Measurements from ENCODE around the gene PEPD.

Gene PEPD

GRCh38 chr19:33459222-33460090 lies 62.1 kb downstream of the PEPD start:
- WGBS = 95% methylated on average over 23 of the region's 23 CpGs
- H4K8ac ChIP-seq (ENCODE audit: low read length) = no peak overlapping the region
- no peaks in the 10 kb centered on the region for H3K79me1 ChIP-seq (replicated peaks; ENCODE audit: low read length, poor library complexity, severe bottlenecking)
- H2BK5ac ChIP-seq (ENCODE audit: low read depth, low read length, poor library complexity, severe bottlenecking) = no peak overlapping the region
- H3K27me3 ChIP-seq (ENCODE audit: control insufficient read depth in 1 of 2, insufficient read depth in 1 of 2, low read length in 2 of 2) = no peaks in the 10 kb centered on the region
- no peak overlapping the region for H3K27ac ChIP-seq (ENCODE audit: low read length, poor library complexity, severe bottlenecking)
- peaks cover 38 to 46% of the 10 kb centered on the region in 2 experiments for H3K36me3 ChIP-seq (ENCODE audit: control insufficient read depth in 1 of 2, insufficient read depth in 2 of 2, low read depth in 1 of 2, low read length in 2 of 2)
- no peak for DNase-seq
- no peak overlapping the region for H3K23ac ChIP-seq (ENCODE audit: low read length in 2 of 2)
- H3K4me3 ChIP-seq (ENCODE audit: insufficient read depth in 1 of 2, low read depth in 1 of 2, low read length in 2 of 2) = no peak overlapping the region
- H2BK12ac ChIP-seq (ENCODE audit: low read length in 2 of 2) = no peak overlapping the region
- no peak overlapping the region for H3K9ac ChIP-seq (ENCODE audit: low read length)
- H2AK5ac ChIP-seq (ENCODE audit: low read length, severe bottlenecking) = no peak overlapping the region
- H3K9me3 ChIP-seq (ENCODE audit: control insufficient read depth, low read length) = no peaks in the 10 kb centered on the region
- H2BK120ac ChIP-seq (ENCODE audit: low read depth, low read length) = no peak overlapping the region
- H2AFZ ChIP-seq (ENCODE audit: low read depth, low read length) = no peak overlapping the region
- peaks cover 3% of the 10 kb centered on the region for H3K4me1 ChIP-seq (ENCODE audit: control insufficient read depth, insufficient read depth, low read depth, low read length)
- H4K91ac ChIP-seq (ENCODE audit: low read length) = no peak overlapping the region
- no peak overlapping the region for H3K14ac ChIP-seq (ENCODE audit: low read length in 2 of 2)
- no peak overlapping the region for H3K18ac ChIP-seq (ENCODE audit: low read depth in 1 of 2, low read length in 2 of 2)
- no peak overlapping the region for H3K4ac ChIP-seq (ENCODE audit: low read depth in 1 of 2, low read length in 2 of 2)
- H2BK15ac ChIP-seq (ENCODE audit: low read depth, poor library complexity, severe bottlenecking) = no peak overlapping the region
- H3K4me2 ChIP-seq (ENCODE audit: low read length, poor library complexity, severe bottlenecking) = no peak overlapping the region

GRCh38 chr19:33458807-33459206 lies 62.8 kb downstream of the PEPD start:
- Histone ChIP-seq H2AFZ (ENCODE audit: low read depth, low read length) (no peak overlapping the region), H3K79me1 (replicated peaks; ENCODE audit: low read length, poor library complexity, severe bottlenecking) (no peaks in the 10 kb centered on the region), H3K14ac (ENCODE audit: low read length in 2 of 2) (no peak overlapping the region), H3K18ac (ENCODE audit: low read depth in 1 of 2, low read length in 2 of 2) (no peak overlapping the region), H4K8ac (ENCODE audit: low read length) (no peak overlapping the region), H3K9me3 (ENCODE audit: control insufficient read depth, low read length) (no peaks in the 10 kb centered on the region), H3K27me3 (ENCODE audit: control insufficient read depth in 1 of 2, insufficient read depth in 1 of 2, low read length in 2 of 2) (no peaks in the 10 kb centered on the region), H2AK5ac (ENCODE audit: low read length, severe bottlenecking) (no peak overlapping the region), H4K91ac (ENCODE audit: low read length) (peak overlapping the region; percentile 28), H3K4me3 (ENCODE audit: insufficient read depth in 1 of 2, low read depth in 1 of 2, low read length in 2 of 2) (no peak overlapping the region), H2BK5ac (ENCODE audit: low read depth, low read length, poor library complexity, severe bottlenecking) (no peak overlapping the region), H3K9ac (ENCODE audit: low read length) (no peak overlapping the region), H2BK120ac (ENCODE audit: low read depth, low read length) (no peak overlapping the region), H3K4ac (ENCODE audit: low read depth in 1 of 2, low read length in 2 of 2) (no peak overlapping the region), H3K27ac (ENCODE audit: low read length, poor library complexity, severe bottlenecking) (no peak overlapping the region), H3K36me3 (ENCODE audit: control insufficient read depth in 1 of 2, insufficient read depth in 2 of 2, low read depth in 1 of 2, low read length in 2 of 2) (peaks cover 31 to 40% of the 10 kb centered on the region in 2 experiments), H3K23ac (ENCODE audit: low read length in 2 of 2) (no peak overlapping the region), H2BK15ac (ENCODE audit: low read depth, poor library complexity, severe bottlenecking) (no peak overlapping the region), H3K4me1 (ENCODE audit: control insufficient read depth, insufficient read depth, low read depth, low read length) (peaks cover 3% of the 10 kb centered on the region), H3K4me2 (ENCODE audit: low read length, poor library complexity, severe bottlenecking) (no peak overlapping the region), H2BK12ac (ENCODE audit: low read length in 2 of 2) (no peak overlapping the region)
- 95% methylated on average over 12 of the region's 12 CpGs for WGBS
- DNase-seq = no peak

- Histone ChIP-seq H3K9ac (ENCODE audit: low read length) (no peak overlapping the region), H3K14ac (ENCODE audit: low read length in 2 of 2) (peak overlapping the region in 1 of 2 experiments; percentile 53), H2AK5ac (ENCODE audit: low read length, severe bottlenecking) (no peak overlapping the region), H3K18ac (ENCODE audit: low read depth in 1 of 2, low read length in 2 of 2) (no peak overlapping the region), H3K27ac (ENCODE audit: low read length, poor library complexity, severe bottlenecking) (no peak overlapping the region), H3K4me1 (ENCODE audit: control insufficient read depth, insufficient read depth, low read depth, low read length) (peaks cover 3% of the 10 kb centered on the region), H2BK120ac (ENCODE audit: low read depth, low read length) (no peak overlapping the region), H2BK15ac (ENCODE audit: low read depth, poor library complexity, severe bottlenecking) (no peak overlapping the region), H2AFZ (ENCODE audit: low read depth, low read length) (no peak overlapping the region), H4K8ac (ENCODE audit: low read length) (no peak overlapping the region), H3K4ac (ENCODE audit: low read depth in 1 of 2, low read length in 2 of 2) (no peak overlapping the region), H4K91ac (ENCODE audit: low read length) (peak overlapping the region; percentile 47), H3K36me3 (ENCODE audit: control insufficient read depth in 1 of 2, insufficient read depth in 2 of 2, low read depth in 1 of 2, low read length in 2 of 2) (peaks cover 26 to 37% of the 10 kb centered on the region in 2 experiments), H2BK12ac (ENCODE audit: low read length in 2 of 2) (no peak overlapping the region), H3K27me3 (ENCODE audit: control insufficient read depth in 1 of 2, insufficient read depth in 1 of 2, low read length in 2 of 2) (no peaks in the 10 kb centered on the region), H3K4me3 (ENCODE audit: insufficient read depth in 1 of 2, low read depth in 1 of 2, low read length in 2 of 2) (no peak overlapping the region), H3K9me3 (ENCODE audit: control insufficient read depth, low read length) (no peaks in the 10 kb centered on the region), H3K79me1 (replicated peaks; ENCODE audit: low read length, poor library complexity, severe bottlenecking) (no peaks in the 10 kb centered on the region), H2BK5ac (ENCODE audit: low read depth, low read length, poor library complexity, severe bottlenecking) (no peak overlapping the region), H3K23ac (ENCODE audit: low read length in 2 of 2) (no peak overlapping the region), H3K4me2 (ENCODE audit: low read length, poor library complexity, severe bottlenecking) (no peak overlapping the region)
- no peak for DNase-seq
- WGBS = 96% methylated on average over 8 of the region's 8 CpGs
Observed at GRCh38 chr19:33458171-33458633, 63.4 kb downstream of the PEPD start.

- H4K8ac ChIP-seq (ENCODE audit: low read length) = no peak overlapping the region
- peaks cover 15 to 31% of the 10 kb centered on the region in 2 experiments for H3K36me3 ChIP-seq (ENCODE audit: control insufficient read depth in 1 of 2, insufficient read depth in 2 of 2, low read depth in 1 of 2, low read length in 2 of 2)
- no peak overlapping the region for H3K4me2 ChIP-seq (ENCODE audit: low read length, poor library complexity, severe bottlenecking)
- no peaks in the 10 kb centered on the region for H3K9me3 ChIP-seq (ENCODE audit: control insufficient read depth, low read length)
- H2AK5ac ChIP-seq (ENCODE audit: low read length, severe bottlenecking) = no peak overlapping the region
- H2AFZ ChIP-seq (ENCODE audit: low read depth, low read length) = no peak overlapping the region
- H3K14ac ChIP-seq (ENCODE audit: low read length in 2 of 2) = no peak overlapping the region
- H3K9ac ChIP-seq (ENCODE audit: low read length) = no peak overlapping the region
- H3K27ac ChIP-seq (ENCODE audit: low read length, poor library complexity, severe bottlenecking) = no peak overlapping the region
- no peak overlapping the region for H3K4me3 ChIP-seq (ENCODE audit: insufficient read depth in 1 of 2, low read depth in 1 of 2, low read length in 2 of 2)
- H4K91ac ChIP-seq (ENCODE audit: low read length) = no peak overlapping the region
- H2BK12ac ChIP-seq (ENCODE audit: low read length in 2 of 2) = no peak overlapping the region
- no peak overlapping the region for H3K23ac ChIP-seq (ENCODE audit: low read length in 2 of 2)
- DNase-seq = no peak
- peaks cover 3% of the 10 kb centered on the region for H3K4me1 ChIP-seq (ENCODE audit: control insufficient read depth, insufficient read depth, low read depth, low read length)
- no peak overlapping the region for H2BK120ac ChIP-seq (ENCODE audit: low read depth, low read length)
- H3K18ac ChIP-seq (ENCODE audit: low read depth in 1 of 2, low read length in 2 of 2) = no peak overlapping the region
- H2BK5ac ChIP-seq (ENCODE audit: low read depth, low read length, poor library complexity, severe bottlenecking) = no peak overlapping the region
- WGBS = 98% methylated on average over 10 of the region's 10 CpGs
- H3K4ac ChIP-seq (ENCODE audit: low read depth in 1 of 2, low read length in 2 of 2) = no peak overlapping the region
- no peak overlapping the region for H2BK15ac ChIP-seq (ENCODE audit: low read depth, poor library complexity, severe bottlenecking)
- H3K79me1 ChIP-seq (replicated peaks; ENCODE audit: low read length, poor library complexity, severe bottlenecking) = no peaks in the 10 kb centered on the region
- no peaks in the 10 kb centered on the region for H3K27me3 ChIP-seq (ENCODE audit: control insufficient read depth in 1 of 2, insufficient read depth in 1 of 2, low read length in 2 of 2)
Observed at GRCh38 chr19:33456845-33457220, 64.8 kb downstream of the PEPD start.

All from mesenchymal stem cell (in vitro differentiated cells and primary cell).